PC-3 (cell line): Measurements from ENCODE around the gene SUGCT. TPM values are rescaled to one million over a fixed set of nuclear protein-coding genes. Genes with fewer than 3 reads are reported as not detected.

Experiments used
- ATAC-seq: fragments of 200-7000 bp; cut with Tn5 transposase; 2 replicates; pipeline ENCODE4 v1.9.1; 2020; ENCODE audit warnings: mild to moderate bottlenecking, moderate library complexity
- BruUV-seq: library from RNA; stranded (reverse); fragments of 400-500 nt; replicated peaks from 2 replicates; lab custom pipeline; 2021; lab: Mats Ljungman, UMichigan
- CTCF ChIA-PET: fragments of 300-600 bp; sonication (Branson Sonifier 250); formaldehyde crosslinking; loops from one replicate; lab custom pipeline; 2022; ENCODE audit warnings: antibody characterized with exemption; lab: Charles Lee
- POLR2A ChIA-PET: fragments of 300-600 bp; sonication (Branson Sonifier 250); formaldehyde crosslinking; loops from one replicate; lab custom pipeline; 2022; ENCODE audit warnings: antibody characterized with exemption; ENCODE audit not compliant: unreplicated experiment; lab: Charles Lee
- DNase-seq: peaks from one replicate; pipeline ENCODE4 v3.0.0-alpha.2; 2015
- H2AFZ ChIP-seq: fragments of 300-600 bp; sonication (generic); 2 replicates; pipeline ENCODE4 v1.6.0; 2016; ENCODE audit warnings: antibody characterized with exemption, low read length
- H3F3A ChIP-seq: fragments of 300-600 bp; sonication (generic); one replicate; pipeline ENCODE4 v1.6.0; 2017; ENCODE audit warnings: antibody characterized with exemption, low read length, control low read depth, mild to moderate bottlenecking; ENCODE audit not compliant: unreplicated experiment
- H3K27ac ChIP-seq: fragments of 300-600 bp; sonication (generic); 2 replicates; pipeline ENCODE4 v1.5.1; 2016; ENCODE audit warnings: mild to moderate bottlenecking, low read length
- H3K27me3 ChIP-seq: fragments of 300-600 bp; sonication (generic); 2 replicates; pipeline ENCODE4 v1.6.1; 2016; ENCODE audit warnings: low read length, mixed read lengths
- H3K36me3 ChIP-seq: fragments of 300-600 bp; sonication (generic); 2 replicates; pipeline ENCODE4 v1.6.1; 2016; ENCODE audit warnings: low read depth, mixed run types, low read length, mixed read lengths
- H3K4me1 ChIP-seq: fragments of 300-600 bp; sonication (generic); 2 replicates; pipeline ENCODE4 v1.5.1; 2016; ENCODE audit warnings: low read length; ENCODE audit not compliant: insufficient read depth
- H3K4me2 ChIP-seq: fragments of 300-600 bp; sonication (generic); 2 replicates; pipeline ENCODE4 v1.6.0; 2016; ENCODE audit warnings: low read length
- H3K4me3 ChIP-seq: fragments of 300-600 bp; sonication (generic); 2 replicates; pipeline ENCODE4 v1.5.1; 2016; ENCODE audit warnings: mild to moderate bottlenecking, low read length, mixed read lengths
- H3K79me2 ChIP-seq: fragments of 300-600 bp; sonication (generic); 2 replicates; pipeline ENCODE4 v1.6.1; 2017; ENCODE audit warnings: low read length, mixed read lengths
- H3K9ac ChIP-seq: fragments of 300-600 bp; sonication (generic); 2 replicates; pipeline ENCODE4 v1.6.0; 2016; ENCODE audit warnings: mild to moderate bottlenecking, low read length
- H3K9me2 ChIP-seq: fragments of 300-600 bp; sonication (generic); replicated peaks from 2 replicates; pipeline ENCODE4 v1.6.1; 2016; ENCODE audit warnings: mixed run types, low read length, mixed read lengths
- H3K9me3 ChIP-seq: fragments of 300-600 bp; sonication (generic); 2 replicates; pipeline ENCODE4 v1.6.1; 2016; ENCODE audit warnings: low read length, mixed read lengths
- H4K20me1 ChIP-seq: fragments of 300-600 bp; sonication (generic); 2 replicates; pipeline ENCODE4 v1.6.1; 2016; ENCODE audit warnings: low read length, mixed read lengths
- CTCF ChIP-seq: fragments of 300-600 bp; sonication (generic); conservative IDR thresholded peaks from 2 replicates; pipeline ENCODE4 v1.5.1; 2017; ENCODE audit warnings: antibody characterized with exemption, low read depth, mild to moderate bottlenecking, low read length
- EZH2 ChIP-seq: fragments of 300-600 bp; sonication (generic); IDR thresholded peaks from one replicate; pipeline ENCODE4 v1.6.1; 2017; ENCODE audit warnings: antibody characterized with exemption, mild to moderate bottlenecking, low read length; ENCODE audit not compliant: unreplicated experiment
- EZH2phosphoT487 ChIP-seq: fragments of 300-600 bp; sonication (generic); IDR thresholded peaks from 2 replicates; pipeline ENCODE4 v1.6.1; 2018; ENCODE audit warnings: mild to moderate bottlenecking, antibody characterized with exemption, low read length, borderline replicate concordance
- intact Hi-C: fragments of 100-400 bp; cut with micrococcal nuclease; formaldehyde crosslinking; loops from 2 replicates; pipeline ENCODE4 v1.9.0; 2023
- total RNA-seq: library from RNA; depleted of rRNA; stranded (reverse); fragments of >200 nt; gene quantifications from 2 replicates; pipeline ENCODE4 v1.2.3, GENCODE V29; 2014

SUGCT gene
- total RNA-seq, 1 experiment from 2014 or later, result 2.9 TPM

- Histone ChIP-seq H3K9me3 (no peaks in the 10 kb centered on the region), H3K79me2 (no peaks in the 10 kb centered on the region), H3K4me3 (no peak overlapping the region), H3K36me3 (no peaks in the 10 kb centered on the region), H3F3A (no peaks in the 10 kb centered on the region), H3K9ac (no peak overlapping the region), H3K9me2 (no peaks in the 10 kb centered on the region), H4K20me1 (no peaks in the 10 kb centered on the region), H3K4me1 (peaks cover 6% of the 10 kb centered on the region), H3K4me2 (no peak overlapping the region), H3K27me3 (no peaks in the 10 kb centered on the region), H2AFZ (no peak overlapping the region), H3K27ac (no peak overlapping the region)
- ATAC-seq (peak; percentile 51), DNase-seq (peak; percentile 34)
- no TSS peak for BruUV-seq
- CTCF ChIA-PET, result no interaction called here
- no peak for TF ChIP-seq CTCF
- intact Hi-C loops, result no loop called here
- POLR2A ChIA-PET, result interaction anchor here (0.7 kb wide), 1 partner anchor 1114 kb away, joined by 3 read pairs; no protein-coding TSS in a partner anchor
Measured at GRCh38 chr7:40720416-40720815, 585.6 kb downstream of the SUGCT start.

- H3K79me2 ChIP-seq, result no peaks in the 10 kb centered on the region
- ChIA-PET CTCF (no interaction called here), POLR2A (no interaction called here)
- BruUV-seq, result no TSS peak
- no peak overlapping the region for H2AFZ ChIP-seq
- H3K4me3 ChIP-seq, result no peak overlapping the region
- intact Hi-C loops, result no loop called here
- H3K9ac ChIP-seq, result no peak overlapping the region
- H3K27ac ChIP-seq, result no peak overlapping the region
- H3K9me3 ChIP-seq, result no peaks in the 10 kb centered on the region
- no peak overlapping the region for H3K4me2 ChIP-seq
- no peaks in the 10 kb centered on the region for H3K27me3 ChIP-seq
- no peak for ATAC-seq
- peaks cover 7% of the 10 kb centered on the region for H3K4me1 ChIP-seq
- no peaks in the 10 kb centered on the region for H3K9me2 ChIP-seq
- no peak for TF ChIP-seq EZH2phosphoT487
- TF ChIP-seq CTCF, result no peak
- TF ChIP-seq EZH2, result no peak
- no peaks in the 10 kb centered on the region for H3K36me3 ChIP-seq
- H4K20me1 ChIP-seq, result no peaks in the 10 kb centered on the region
- H3F3A ChIP-seq, result no peaks in the 10 kb centered on the region
- no peak for DNase-seq
Measured at GRCh38 chr7:40721342-40721949, 586.6 kb downstream of the SUGCT start.

GRCh38 chr7:40722242-40722641 lies 587.4 kb downstream of the SUGCT start:
- Histone ChIP-seq H4K20me1 (no peaks in the 10 kb centered on the region), H3K4me1 (peaks cover 8% of the 10 kb centered on the region), H3K27ac (no peak overlapping the region), H2AFZ (no peak overlapping the region), H3K27me3 (no peaks in the 10 kb centered on the region), H3K36me3 (no peaks in the 10 kb centered on the region), H3K9me2 (no peaks in the 10 kb centered on the region), H3K4me3 (no peak overlapping the region), H3F3A (no peaks in the 10 kb centered on the region), H3K79me2 (no peaks in the 10 kb centered on the region), H3K4me2 (no peak overlapping the region), H3K9ac (no peak overlapping the region), H3K9me3 (no peaks in the 10 kb centered on the region)
- no peak for DNase-seq
- TF ChIP-seq EZH2phosphoT487 (no peak), EZH2 (no peak), CTCF (no peak)
- no TSS peak for BruUV-seq
- intact Hi-C loops, result no loop called here
- ChIA-PET POLR2A (no interaction called here), CTCF (no interaction called here)
- ATAC-seq, result no peak
